MCF 10A (cell line): ENCODE measurements around the gene MPZ. TPM values are rescaled to one million over a fixed set of nuclear protein-coding genes. Genes with fewer than 3 reads are reported as not detected.
A peak's percentile ranks its signal among the peaks of the same experiment; 100 is the strongest.
"Not testable (repeated sequence)": the region's sequence is repeated elsewhere in the genome, so short reads cannot be mapped to it uniquely, and the experiment has no call there.

Source experiments
- BruUV-seq: library from RNA; stranded (reverse); fragments of 400-500 nt; replicated peaks from 2 replicates; lab custom pipeline; 2021; lab: Mats Ljungman, UMichigan
- CTCF ChIA-PET: fragments of 300-600 bp; sonication (Branson Sonifier 250); formaldehyde crosslinking; extraction: SDS; loops from one replicate; lab custom pipeline; 2021; ENCODE audit warnings: antibody characterized with exemption, inconsistent platforms; lab: Yijun Ruan, JAX
- POLR2A ChIA-PET: fragments of 300-600, 350-650 bp; sonication (Branson Sonifier 250); formaldehyde crosslinking; extraction: SDS; loops from one replicate; lab custom pipeline; 2020; ENCODE audit warnings: antibody characterized with exemption, inconsistent platforms; lab: Yijun Ruan, JAX
- DNase-seq: peaks from one replicate; pipeline ENCODE4 v3.0.0-alpha.2; 2018; ENCODE audit not compliant: unreplicated experiment
- H3K27ac Mint-ChIP-seq: one replicate; pipeline ENCODE4 v1.8.0; 2022; ENCODE audit warnings: mild to moderate bottlenecking, low read depth, mixed read lengths; ENCODE audit not compliant: unreplicated experiment
- H3K27me3 Mint-ChIP-seq: one replicate; pipeline ENCODE4 v1.8.0; 2022; ENCODE audit warnings: mixed read lengths; ENCODE audit not compliant: insufficient read depth, unreplicated experiment
- H3K36me3 Mint-ChIP-seq: one replicate; pipeline ENCODE4 v1.8.0; 2022; ENCODE audit warnings: mild to moderate bottlenecking, moderate library complexity, mixed read lengths; ENCODE audit not compliant: insufficient read depth, unreplicated experiment
- H3K4me1 Mint-ChIP-seq: one replicate; pipeline ENCODE4 v1.8.0; 2022; ENCODE audit warnings: mixed read lengths; ENCODE audit not compliant: insufficient read depth, unreplicated experiment
- H3K4me3 Mint-ChIP-seq: one replicate; pipeline ENCODE4 v1.8.0; 2022; ENCODE audit warnings: mild to moderate bottlenecking, moderate library complexity, mixed read lengths; ENCODE audit not compliant: unreplicated experiment
- H3K9me3 Mint-ChIP-seq: one replicate; pipeline ENCODE4 v1.8.0; 2022; ENCODE audit warnings: mixed read lengths; ENCODE audit not compliant: unreplicated experiment
- intact Hi-C: fragments of 100-400 bp; cut with micrococcal nuclease; formaldehyde crosslinking; loops from 2 replicates; pipeline ENCODE4 v1.14.1; 2022
- total RNA-seq: library from RNA; stranded (reverse); gene quantifications from 2 replicates; pipeline ENCODE4 v1.2.3, GENCODE V29; 2022
- TF ChIP-seq, protein P1 (sequence below): fragments of 200-600 bp; IDR thresholded peaks from one replicate; pipeline ENCODE4 v1.8.0; 2022; ENCODE audit warnings: antibody characterized with exemption, mild to moderate bottlenecking; ENCODE audit not compliant: unreplicated experiment

Gene MPZ
- total RNA-seq, 1 experiment from 2014 or later: 0.37 TPM

- Mint-ChIP-seq H3K9me3 (no peaks in the 10 kb centered on the region), H3K4me3 (no peak overlapping the region), H3K36me3 (peaks cover 79% of the 10 kb centered on the region), H3K27me3 (no peaks in the 10 kb centered on the region), H3K27ac (no peak overlapping the region), H3K4me1 (peaks cover 10% of the 10 kb centered on the region)
- intact Hi-C loops: no loop called here
- TF ChIP-seq, protein P1, sequence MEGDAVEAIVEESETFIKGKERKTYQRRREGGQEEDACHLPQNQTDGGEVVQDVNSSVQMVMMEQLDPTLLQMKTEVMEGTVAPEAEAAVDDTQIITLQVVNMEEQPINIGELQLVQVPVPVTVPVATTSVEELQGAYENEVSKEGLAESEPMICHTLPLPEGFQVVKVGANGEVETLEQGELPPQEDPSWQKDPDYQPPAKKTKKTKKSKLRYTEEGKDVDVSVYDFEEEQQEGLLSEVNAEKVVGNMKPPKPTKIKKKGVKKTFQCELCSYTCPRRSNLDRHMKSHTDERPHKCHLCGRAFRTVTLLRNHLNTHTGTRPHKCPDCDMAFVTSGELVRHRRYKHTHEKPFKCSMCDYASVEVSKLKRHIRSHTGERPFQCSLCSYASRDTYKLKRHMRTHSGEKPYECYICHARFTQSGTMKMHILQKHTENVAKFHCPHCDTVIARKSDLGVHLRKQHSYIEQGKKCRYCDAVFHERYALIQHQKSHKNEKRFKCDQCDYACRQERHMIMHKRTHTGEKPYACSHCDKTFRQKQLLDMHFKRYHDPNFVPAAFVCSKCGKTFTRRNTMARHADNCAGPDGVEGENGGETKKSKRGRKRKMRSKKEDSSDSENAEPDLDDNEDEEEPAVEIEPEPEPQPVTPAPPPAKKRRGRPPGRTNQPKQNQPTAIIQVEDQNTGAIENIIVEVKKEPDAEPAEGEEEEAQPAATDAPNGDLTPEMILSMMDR: no peak
- BruUV-seq: no TSS peak
- ChIA-PET CTCF (interaction anchor here (0.6 to 1.0 kb wide), 5 partner anchors 9 to 1385 kb away, joined by 3 read pairs; no protein-coding TSS in a partner anchor), POLR2A (interaction anchor here (1.3 to 2.1 kb wide), 3 partner anchors 18 to 56 kb away, joined by 3 to 8 read pairs (median 3); no protein-coding TSS in a partner anchor)
- DNase-seq: no peak
These were observed 23.4 kb upstream of the MPZ start for GRCh38 chr1:161333166-161333565.

GRCh38 chr1:161330346-161330745, 20.6 kb upstream of the MPZ start:
- H3K27me3 Mint-ChIP-seq: no peaks in the 10 kb centered on the region
- intact Hi-C loops: no loop called here
- H3K4me1 Mint-ChIP-seq: peaks cover 10% of the 10 kb centered on the region
- TF ChIP-seq, protein P1: no peak
- H3K27ac Mint-ChIP-seq: peak overlapping the region; percentile 41
- no peaks in the 10 kb centered on the region for H3K9me3 Mint-ChIP-seq
- no TSS peak for BruUV-seq
- ChIA-PET CTCF (interaction anchor here (0.6 to 1.2 kb wide), 4 partner anchors 18 to 85 kb away, joined by 3 to 4 read pairs (median 4); no protein-coding TSS in a partner anchor), POLR2A (interaction anchor here (0.9 to 1.2 kb wide), 4 partner anchors 9 to 49 kb away, joined by 3 to 5 read pairs (median 4); no protein-coding TSS in a partner anchor)
- H3K4me3 Mint-ChIP-seq: no peak overlapping the region
- peak; percentile 75 for DNase-seq
- H3K36me3 Mint-ChIP-seq: peaks cover 86% of the 10 kb centered on the region

GRCh38 chr1:161324020-161324419, 14.3 kb upstream of the MPZ start:
- no peak for DNase-seq
- Mint-ChIP-seq H3K27ac (no peak overlapping the region), H3K4me3 (no peak overlapping the region), H3K4me1 (no peaks in the 10 kb centered on the region), H3K27me3 (no peaks in the 10 kb centered on the region), H3K9me3 (no peaks in the 10 kb centered on the region), H3K36me3 (peaks cover 79% of the 10 kb centered on the region)
- ChIA-PET CTCF (interaction anchor here (1.0 to 3.1 kb wide), 4 partner anchors 9 to 99 kb away, joined by 3 to 13 read pairs (median 4); partner anchors contain the start of genes SDHC and TOMM40L), POLR2A (interaction anchor here (2.5 kb wide), 1 partner anchor 9 kb away, joined by 15 read pairs; the partner anchor contains the start of gene SDHC)
- intact Hi-C loops: no loop called here
- BruUV-seq: no TSS peak
- TF ChIP-seq, protein P1: no peak

DNA sequence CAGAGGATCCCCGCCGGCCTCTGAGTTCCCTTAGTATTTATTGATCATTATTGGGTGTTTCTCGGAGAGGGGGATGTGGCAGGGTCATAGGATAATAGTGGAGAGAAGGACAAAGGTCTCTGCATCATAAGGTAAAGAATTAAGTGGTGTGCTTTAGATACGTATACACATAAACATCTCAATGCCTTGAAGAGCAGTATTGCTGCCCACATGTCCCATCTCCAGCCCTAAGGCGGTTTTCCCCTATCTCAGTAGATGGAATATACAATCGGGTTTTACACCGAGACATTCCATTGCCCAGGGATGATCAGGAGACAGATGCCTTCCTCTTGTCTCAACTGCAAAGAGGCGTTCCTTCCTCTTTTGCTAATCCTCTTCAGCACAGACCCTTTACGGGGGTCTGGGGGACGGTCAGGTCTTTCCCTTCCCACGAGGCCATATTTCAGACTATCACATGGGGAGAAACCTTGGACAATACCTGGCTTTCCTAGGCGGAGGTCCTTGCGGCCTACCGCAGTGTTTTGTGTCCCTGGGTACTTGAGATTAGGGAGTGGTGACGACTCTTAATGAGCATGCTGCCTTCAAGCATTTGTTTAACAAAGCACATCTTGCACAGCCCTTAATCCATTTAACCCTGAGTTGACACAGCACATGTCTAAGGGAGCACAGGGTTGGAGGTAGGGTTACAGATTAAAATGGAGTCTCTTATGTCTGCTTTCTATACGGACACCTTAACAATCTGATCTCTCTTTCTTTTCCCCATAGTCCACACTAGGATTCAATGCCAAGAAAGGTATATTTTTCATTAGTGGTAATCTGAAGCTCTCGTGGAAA, 6.3 kb upstream of the MPZ start:
- intact Hi-C loops: loop anchor here (2.0 kb wide), 1 partner anchor 67 kb away; no protein-coding TSS in a partner anchor
- ChIA-PET CTCF (interaction anchor here (1.8 to 3.5 kb wide), 3 partner anchors 8 to 89 kb away, joined by 7 to 41 read pairs (median 13); partner anchors contain the start of gene TOMM40L), POLR2A (interaction anchor here (0.6 to 3.6 kb wide), 7 partner anchors 16 to 149 kb away, joined by 3 to 61 read pairs (median 14); partner anchors contain the start of genes APOA2, NDUFS2 and TOMM40L)
- not testable (repeated sequence) for DNase-seq, H3K27me3 Mint-ChIP-seq, H3K4me3 Mint-ChIP-seq, H3K9me3 Mint-ChIP-seq, BruUV-seq
- Mint-ChIP-seq H3K4me1 (peaks cover 13% of the 10 kb centered on the region), H3K27ac (peak overlapping the region; percentile 100), H3K36me3 (peaks cover 28% of the 10 kb centered on the region)
